ENCODE measurements around the gene GGCT.

The GGCT gene

GRCh38 chr7:30478349-30479201 is 26.1 kb downstream of the GGCT start, which contains the start of gene NOD1:
NOD1 (minus strand) TSS chr7:30478784; CDS start chr7:30456921, 21,863 bp downstream.
- DNase-seq (ENCODE audit: low read depth in 2 of 2), result peak; percentile 42 to 60

- DNase-seq (ENCODE audit: low read depth in 2 of 2), result no peak
Measured at GRCh38 chr7:30476459-30477145, 28.0 kb downstream of the GGCT start.

GRCh38 chr7:30475580-30475979 is 29.0 kb downstream of the GGCT start:
- no peak for DNase-seq (ENCODE audit: low read depth in 2 of 2)

GRCh38 chr7:30474893-30475292 is 29.7 kb downstream of the GGCT start:
- DNase-seq (ENCODE audit: low read depth in 2 of 2), result no peak

DNA sequence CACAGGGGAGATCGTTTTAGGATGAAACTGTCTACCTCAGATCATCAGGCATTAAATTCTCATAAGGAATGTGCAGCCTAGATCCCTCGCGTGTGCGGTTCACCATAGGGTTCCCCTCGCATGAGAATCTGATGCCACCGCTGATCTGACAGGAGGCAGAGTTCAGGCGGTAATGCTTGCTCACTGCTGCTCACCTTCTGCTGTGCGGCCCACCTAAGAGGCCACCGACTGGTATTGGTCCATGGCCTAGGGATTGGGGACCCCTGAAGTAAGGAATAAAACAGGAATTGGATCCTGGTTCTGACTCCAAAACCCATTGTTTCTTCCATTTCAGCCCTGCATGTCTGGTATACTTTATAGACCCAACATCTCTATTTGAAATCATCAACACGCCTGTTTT is 30.1 kb downstream of the GGCT start:
- no peak for DNase-seq (ENCODE audit: low read depth in 2 of 2)

- no peak for DNase-seq (ENCODE audit: low read depth in 2 of 2)
Measured at GRCh38 chr7:30473903-30474302, 30.7 kb downstream of the GGCT start.

GRCh38 chr7:30472784-30473775 is 31.5 kb downstream of the GGCT start:
- DNase-seq (ENCODE audit: low read depth in 2 of 2), result no peak

- no peak for DNase-seq (ENCODE audit: low read depth in 2 of 2)
Measured at GRCh38 chr7:30472081-30472783, 32.4 kb downstream of the GGCT start.

DNA sequence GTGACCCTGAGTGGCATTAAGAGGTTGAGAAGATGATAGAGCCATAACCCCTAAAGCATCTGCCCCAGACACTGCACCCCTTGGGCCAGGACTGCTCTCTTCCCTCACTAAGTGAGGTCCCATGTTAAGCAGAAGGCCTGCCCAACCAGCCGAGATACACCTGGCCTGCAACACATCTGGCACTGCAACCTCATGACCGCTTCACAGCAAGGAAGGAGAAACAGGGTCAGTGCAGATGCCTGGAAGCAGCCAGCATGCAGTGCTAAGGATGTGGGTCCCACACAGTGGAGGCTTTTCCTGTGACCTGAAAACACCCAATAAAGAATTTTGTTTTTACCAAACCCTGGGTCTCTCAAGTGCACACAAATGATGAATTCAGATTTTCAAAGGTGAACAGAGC is 33.4 kb downstream of the GGCT start:
- DNase-seq (ENCODE audit: low read depth in 2 of 2), result no peak

- DNase-seq (ENCODE audit: low read depth in 2 of 2), result no peak
Measured at GRCh38 chr7:30470771-30471170, 33.9 kb downstream of the GGCT start.

DNA sequence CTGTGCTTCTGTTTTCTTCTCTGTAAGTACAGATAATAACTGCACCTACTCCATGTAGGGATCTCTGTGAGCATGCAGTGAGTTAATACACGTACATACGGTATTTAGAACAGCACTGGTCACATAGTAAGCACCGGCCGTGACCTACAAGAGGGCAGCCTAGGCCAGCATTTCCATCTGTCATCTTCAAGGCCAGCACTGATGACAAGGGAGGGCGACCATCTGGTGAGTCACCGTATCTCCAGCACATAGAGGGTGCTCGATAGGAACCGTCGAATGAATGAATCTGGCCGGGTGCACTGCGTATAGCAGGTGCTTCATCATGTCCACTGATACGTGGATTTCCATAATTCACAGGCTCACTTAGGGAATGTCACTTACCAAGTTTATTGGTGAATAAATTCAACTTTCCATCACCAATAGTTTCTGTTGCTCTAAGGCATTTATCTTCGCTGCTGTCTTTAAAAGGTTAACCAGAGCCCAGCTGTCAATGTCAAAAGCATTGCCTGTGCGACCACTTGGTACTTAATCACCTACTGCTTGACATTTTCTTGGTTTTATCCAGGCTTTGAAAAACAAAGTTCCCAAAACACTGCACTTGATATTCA is 34.4 kb downstream of the GGCT start:
- DNase-seq (ENCODE audit: low read depth in 2 of 2), result no peak

DNA sequence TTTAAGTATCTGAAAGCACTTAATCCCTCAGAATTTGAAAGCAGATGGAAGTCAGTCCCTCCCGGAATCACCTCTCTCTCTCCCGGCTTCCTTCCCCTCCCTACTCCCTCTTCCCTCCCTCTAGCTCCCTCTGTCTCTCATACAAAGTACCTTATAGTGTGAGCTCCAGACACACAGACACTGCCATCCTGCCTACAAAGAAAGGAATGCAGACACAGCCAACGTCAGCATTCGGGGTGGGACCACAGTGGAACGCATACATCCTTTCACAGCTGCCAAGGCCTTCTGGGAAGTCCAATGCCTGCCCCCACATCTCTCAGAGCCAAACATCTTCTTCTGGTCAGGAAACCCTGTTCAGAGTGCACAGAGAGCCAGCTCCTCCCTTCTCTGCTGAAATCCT is 35.3 kb downstream of the GGCT start:
- DNase-seq (ENCODE audit: low read depth in 2 of 2), result no peak

- DNase-seq (ENCODE audit: low read depth in 2 of 2), result no peak
Measured at GRCh38 chr7:30468791-30469190, 35.8 kb downstream of the GGCT start.

DNA sequence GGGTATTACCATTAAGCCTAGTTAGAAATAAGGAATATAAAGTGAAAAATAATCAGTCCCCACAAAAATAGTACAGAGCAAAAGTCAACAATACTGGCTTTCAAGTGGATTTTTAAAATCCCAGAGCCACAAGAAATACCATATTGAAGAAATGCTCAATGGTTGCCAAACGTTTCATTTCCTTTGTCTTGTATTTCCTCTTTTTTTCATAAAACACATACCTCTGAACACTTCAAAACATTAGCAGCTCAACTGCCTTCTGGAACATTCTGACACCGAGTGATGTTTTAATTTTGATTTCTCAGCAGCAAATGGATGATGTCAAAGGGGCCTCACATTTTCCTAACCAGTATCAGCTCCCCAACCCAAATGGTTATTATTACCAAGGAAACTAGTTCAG is 36.6 kb downstream of the GGCT start:
- DNase-seq (ENCODE audit: low read depth in 2 of 2), result no peak

DNA sequence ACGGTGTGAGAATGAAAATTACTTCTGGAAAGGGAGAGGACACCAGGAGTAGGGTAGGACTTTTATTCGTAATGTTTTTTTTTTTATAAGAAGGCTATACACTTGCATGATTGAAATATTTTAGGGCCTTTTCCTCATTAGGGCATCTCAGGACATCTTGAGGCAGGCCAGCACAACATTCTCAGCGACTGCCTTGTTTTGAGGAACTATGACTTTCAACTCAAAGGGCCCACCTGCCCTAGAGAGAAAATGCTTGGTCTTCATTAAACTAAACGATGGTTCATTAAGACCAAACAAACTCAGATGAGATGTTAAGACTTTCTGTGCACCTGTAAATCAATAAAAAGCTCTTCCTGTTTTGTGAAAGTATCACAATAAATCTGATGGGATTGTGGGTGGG is 37.4 kb downstream of the GGCT start:
- DNase-seq (ENCODE audit: low read depth in 2 of 2), result no peak

- DNase-seq (ENCODE audit: low read depth in 2 of 2), result no peak
Measured at GRCh38 chr7:30466266-30466665, 38.4 kb downstream of the GGCT start.

DNA sequence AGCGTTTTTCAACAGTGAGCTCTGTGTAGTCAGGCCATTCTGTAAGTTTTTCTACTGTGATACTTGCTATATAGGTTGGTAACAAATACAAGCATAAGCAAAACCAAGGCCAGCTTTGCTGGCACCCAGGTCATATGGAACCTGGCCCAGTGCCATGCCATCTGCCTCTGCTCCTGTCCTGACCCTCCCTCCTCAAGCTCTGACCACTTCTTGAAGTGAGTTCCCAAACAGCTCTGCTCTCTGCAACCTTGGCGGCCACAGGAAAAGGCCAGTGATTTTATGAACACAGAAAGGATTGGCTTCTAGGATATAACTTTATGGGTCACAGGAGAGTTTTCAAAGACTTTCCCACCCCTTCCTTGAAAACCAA is 38.8 kb downstream of the GGCT start:
- DNase-seq (ENCODE audit: low read depth in 2 of 2), result no peak

- no peak for DNase-seq (ENCODE audit: low read depth in 2 of 2)
Measured at GRCh38 chr7:30465046-30465810, 39.4 kb downstream of the GGCT start.

DNA sequence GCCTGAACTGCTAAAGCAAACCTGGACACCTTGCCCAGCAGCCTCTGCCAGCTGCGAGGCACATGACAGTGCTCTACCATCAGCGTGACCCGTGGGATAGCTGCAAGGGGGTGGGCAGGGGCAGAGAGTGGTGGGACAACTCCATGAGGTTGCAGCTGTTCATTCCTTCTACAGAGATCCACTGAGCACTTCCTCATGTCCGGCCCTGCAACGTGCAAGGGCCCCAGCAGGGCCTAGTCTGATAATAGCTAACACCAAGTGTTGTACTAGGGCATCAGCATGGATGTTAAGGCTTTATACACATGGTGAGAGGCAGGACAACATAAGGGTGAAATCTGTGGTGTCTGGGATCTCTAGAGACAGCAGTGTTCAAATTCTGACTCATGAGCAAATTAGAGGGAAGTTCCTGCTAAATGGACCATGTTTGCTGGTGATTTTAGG is 40.4 kb downstream of the GGCT start:
- no peak for DNase-seq (ENCODE audit: low read depth in 2 of 2)

Data from stimulated activated CD4-positive, alpha-beta T cell treated with anti-CD3 and anti-CD28 coated beads, Interleukin-12 subunit alpha, Interleukin-12 subunit beta, amount 100 ng/mL, for 24 hours (primary cell).